ENCODE data around the gene SLC7A6OS.

SLC7A6OS gene

DNA sequence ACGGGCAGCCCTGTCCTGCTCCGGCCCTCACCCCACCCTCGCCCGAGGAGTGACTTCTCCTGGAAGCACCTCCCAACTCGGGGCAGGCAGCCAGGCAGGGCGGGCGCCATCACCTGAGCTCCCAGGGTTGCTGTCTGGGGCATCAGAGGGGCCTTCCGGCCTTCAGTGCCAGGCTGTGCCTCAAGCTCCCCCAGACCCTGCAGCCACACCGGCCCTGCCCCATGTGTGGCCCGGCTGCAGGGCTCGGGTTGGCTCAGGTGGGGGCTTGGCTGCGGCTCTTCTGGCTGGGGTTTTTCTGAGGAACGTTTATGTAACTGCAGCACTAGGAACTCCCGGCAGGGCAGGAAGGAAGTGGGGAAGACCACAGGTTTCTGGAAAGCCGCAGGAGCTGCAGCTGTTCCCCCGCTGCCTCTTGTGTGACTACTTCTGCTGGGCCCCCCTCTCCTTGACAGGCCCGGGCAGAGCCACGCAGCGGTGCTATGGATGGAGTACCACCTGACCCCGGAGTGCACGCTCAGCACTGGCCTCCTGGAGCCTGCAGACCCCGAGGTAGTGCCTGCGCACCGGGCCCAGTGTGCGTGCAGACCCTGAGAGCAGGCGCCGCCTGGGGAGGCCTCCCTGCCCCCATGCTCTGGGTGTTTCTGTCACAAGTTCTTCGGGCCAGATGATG lies 45.6 kb upstream of the SLC7A6OS start:
- no peak overlapping the region for H3K4me3 ChIP-seq (ENCODE audit: low read length)
- DNase-seq (ENCODE audit: low read depth), result no peak
- TF ChIP-seq, protein P1, sequence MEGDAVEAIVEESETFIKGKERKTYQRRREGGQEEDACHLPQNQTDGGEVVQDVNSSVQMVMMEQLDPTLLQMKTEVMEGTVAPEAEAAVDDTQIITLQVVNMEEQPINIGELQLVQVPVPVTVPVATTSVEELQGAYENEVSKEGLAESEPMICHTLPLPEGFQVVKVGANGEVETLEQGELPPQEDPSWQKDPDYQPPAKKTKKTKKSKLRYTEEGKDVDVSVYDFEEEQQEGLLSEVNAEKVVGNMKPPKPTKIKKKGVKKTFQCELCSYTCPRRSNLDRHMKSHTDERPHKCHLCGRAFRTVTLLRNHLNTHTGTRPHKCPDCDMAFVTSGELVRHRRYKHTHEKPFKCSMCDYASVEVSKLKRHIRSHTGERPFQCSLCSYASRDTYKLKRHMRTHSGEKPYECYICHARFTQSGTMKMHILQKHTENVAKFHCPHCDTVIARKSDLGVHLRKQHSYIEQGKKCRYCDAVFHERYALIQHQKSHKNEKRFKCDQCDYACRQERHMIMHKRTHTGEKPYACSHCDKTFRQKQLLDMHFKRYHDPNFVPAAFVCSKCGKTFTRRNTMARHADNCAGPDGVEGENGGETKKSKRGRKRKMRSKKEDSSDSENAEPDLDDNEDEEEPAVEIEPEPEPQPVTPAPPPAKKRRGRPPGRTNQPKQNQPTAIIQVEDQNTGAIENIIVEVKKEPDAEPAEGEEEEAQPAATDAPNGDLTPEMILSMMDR (conservative IDR thresholded peaks at IDR 0.05; ENCODE audit: low read length), result no peak

DNA sequence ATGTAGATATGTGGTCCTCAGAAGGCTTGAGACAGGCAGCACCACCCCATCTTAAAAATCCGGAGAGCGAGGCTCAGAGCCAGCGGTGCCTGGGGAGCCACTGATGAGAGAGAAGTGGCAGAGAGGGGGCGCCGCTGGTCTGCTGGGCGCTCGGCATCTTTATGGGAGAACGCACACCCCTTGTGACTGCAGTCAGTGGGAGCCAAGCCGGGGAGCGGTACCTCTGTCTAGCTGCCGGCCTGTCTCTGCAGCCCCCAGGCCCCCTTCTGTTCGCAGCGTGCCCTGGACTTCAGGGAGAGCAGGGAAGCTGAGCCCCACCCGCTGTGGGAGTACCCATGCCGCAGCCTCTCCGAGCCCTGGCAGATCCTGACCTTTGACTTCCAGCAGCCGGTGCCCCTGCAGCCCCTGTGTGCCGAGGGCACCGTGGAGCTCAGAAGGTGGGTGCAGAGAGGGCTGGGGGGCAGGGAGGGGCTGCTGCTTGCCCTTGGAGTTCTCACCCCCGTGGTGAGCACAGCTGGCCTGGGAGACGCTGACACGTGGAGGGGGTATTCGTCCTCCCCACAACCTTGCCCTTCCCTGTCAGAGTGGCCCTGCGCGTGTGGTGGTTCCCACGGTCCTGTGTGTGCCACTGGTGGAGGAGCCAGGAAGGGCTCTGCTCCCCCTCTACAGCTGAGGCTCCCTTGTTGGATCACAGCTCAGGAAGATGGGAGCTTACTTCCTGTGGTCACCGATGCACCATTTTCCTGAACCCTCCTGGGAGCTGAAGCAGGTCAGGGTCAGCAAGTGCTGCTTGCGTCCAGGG lies 44.9 kb upstream of the SLC7A6OS start:
- H3K4me3 ChIP-seq (ENCODE audit: low read length), result no peak overlapping the region
- TF ChIP-seq, protein P1 (conservative IDR thresholded peaks at IDR 0.05; ENCODE audit: low read length), result no peak
- no peak for DNase-seq (ENCODE audit: low read depth)

DNA sequence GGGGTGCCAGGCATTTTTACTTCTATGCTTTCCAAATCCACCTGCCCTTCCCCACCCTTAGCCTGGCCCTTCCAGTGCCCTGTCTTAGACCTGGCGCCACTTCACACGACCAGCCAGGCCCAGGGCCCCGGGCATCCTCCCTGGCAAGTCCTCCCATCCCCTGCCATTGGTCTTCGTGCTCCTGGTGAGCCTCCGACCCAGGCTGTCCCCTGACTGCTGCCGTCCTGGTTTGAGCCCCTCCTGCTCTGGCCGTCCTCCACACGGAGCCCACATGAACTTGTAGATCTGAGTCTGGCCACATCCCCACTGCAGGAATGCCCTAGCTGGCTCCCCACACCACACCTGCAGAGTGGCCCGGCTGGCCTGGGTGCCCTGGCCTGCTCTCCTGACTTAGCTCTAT lies 44.1 kb upstream of the SLC7A6OS start:
- no peak overlapping the region for H3K4me3 ChIP-seq (ENCODE audit: low read length)
- DNase-seq (ENCODE audit: low read depth), result no peak
- TF ChIP-seq, protein P1 (conservative IDR thresholded peaks at IDR 0.05; ENCODE audit: low read length), result no peak

DNA sequence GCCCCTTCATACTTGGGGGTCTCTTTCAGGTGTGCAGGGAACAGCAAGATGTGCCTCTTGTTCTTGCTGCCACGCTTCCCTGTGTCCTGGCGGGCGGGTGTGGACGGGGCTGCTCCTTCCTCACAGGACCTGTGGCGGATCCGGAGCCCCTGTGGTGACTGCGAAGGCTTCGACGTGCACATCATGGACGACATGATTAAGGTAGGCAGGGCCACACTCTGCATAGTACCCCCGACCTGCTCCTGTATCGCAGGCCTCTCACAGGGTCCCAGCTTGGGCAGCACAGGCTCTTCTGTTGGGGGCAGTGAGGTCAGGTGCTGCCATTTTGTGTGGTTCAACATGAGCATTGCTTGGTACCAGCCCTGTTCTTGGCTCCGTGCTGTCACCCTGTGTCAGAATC lies 42.6 kb upstream of the SLC7A6OS start:
- TF ChIP-seq, protein P1 (conservative IDR thresholded peaks at IDR 0.05; ENCODE audit: low read length), result no peak
- H3K4me3 ChIP-seq (ENCODE audit: low read length), result no peak overlapping the region
- no peak for DNase-seq (ENCODE audit: low read depth)

DNA sequence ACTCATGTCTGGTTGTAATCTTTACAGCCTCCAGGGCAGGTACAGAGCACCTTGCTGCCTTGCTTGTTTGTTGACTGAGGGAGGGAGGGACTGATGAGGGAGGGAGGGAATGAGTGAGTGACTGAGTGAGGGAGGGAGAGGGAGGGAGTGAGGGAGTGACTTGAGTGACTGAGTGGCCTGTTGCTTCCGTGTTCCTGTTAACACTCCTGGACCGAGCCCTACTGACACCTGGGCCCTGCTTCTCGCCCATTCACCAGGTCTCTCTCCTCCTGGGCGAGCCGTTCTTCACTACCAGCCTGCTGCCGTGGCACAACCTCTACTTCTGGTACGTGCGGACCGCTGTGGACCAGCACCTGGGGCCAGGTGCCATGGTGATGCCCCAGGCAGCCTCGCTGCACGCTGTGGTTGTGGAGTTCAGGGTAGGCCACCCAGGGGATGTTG lies 41.3 kb upstream of the SLC7A6OS start:
- TF ChIP-seq, protein P1 (conservative IDR thresholded peaks at IDR 0.05; ENCODE audit: low read length), result no peak
- no peak for DNase-seq (ENCODE audit: low read depth)
- no peak overlapping the region for H3K4me3 ChIP-seq (ENCODE audit: low read length)

DNA sequence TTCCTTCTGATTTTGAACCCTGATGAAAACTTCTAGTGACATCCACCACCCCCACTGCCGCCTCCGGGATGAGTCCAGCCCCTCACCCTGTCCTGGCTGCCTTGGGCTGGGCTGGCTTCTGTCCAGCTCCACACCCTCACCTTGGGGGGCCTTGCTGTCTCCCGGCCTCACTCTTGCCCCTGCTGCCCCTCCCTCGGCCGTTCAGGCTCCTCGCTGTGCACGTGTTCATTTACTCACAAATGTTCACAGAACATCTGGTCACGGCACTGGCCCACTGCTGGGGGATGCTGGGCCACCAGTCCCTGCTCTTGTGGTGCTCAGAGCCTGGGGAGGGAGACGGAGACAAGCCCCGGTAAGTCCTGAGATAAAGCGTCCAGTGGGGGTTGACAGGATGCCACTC lies 40.7 kb upstream of the SLC7A6OS start:
- no peak overlapping the region for H3K4me3 ChIP-seq (ENCODE audit: low read length)
- DNase-seq (ENCODE audit: low read depth), result no peak
- TF ChIP-seq, protein P1 (conservative IDR thresholded peaks at IDR 0.05; ENCODE audit: low read length), result no peak
